ENCODE measurements around the gene PCMT1. TPM values are rescaled to one million over a fixed set of nuclear protein-coding genes. Genes with fewer than 3 reads are reported as not detected.
A peak's percentile ranks its signal among the peaks of the same experiment; 100 is the strongest.
"Not testable (repeated sequence)": the region's sequence is repeated elsewhere in the genome, so short reads cannot be mapped to it uniquely, and the experiment has no call there.

PCMT1 gene
- total RNA-seq, 1 donor from 2014 or later: 165 TPM

DNA sequence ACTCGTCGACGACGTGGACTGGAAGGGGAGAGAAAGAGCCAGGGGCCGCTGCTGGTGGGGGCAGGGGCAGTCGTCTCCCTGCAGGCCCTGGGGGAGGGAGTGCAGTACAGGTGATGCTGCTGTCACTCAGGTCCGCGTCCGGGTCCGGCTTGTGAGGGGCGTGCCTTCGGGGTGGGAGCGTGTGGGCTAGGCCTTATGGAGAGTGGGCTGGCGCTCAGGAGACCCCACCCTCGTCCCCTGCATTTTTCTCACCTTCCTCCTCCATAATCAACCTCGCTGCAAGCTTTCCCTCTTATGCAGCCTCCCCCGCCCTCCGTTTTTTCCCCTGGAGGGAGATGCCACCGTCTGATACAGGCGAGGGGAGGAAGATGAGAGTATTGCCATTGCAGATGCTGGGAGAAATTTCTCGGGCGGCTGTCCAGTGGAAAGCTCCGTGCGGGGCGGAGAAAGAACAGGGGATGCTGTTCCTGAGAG is 632 bp downstream of the PCMT1 start:
- peak; percentile 74 for DNase-seq

DNA sequence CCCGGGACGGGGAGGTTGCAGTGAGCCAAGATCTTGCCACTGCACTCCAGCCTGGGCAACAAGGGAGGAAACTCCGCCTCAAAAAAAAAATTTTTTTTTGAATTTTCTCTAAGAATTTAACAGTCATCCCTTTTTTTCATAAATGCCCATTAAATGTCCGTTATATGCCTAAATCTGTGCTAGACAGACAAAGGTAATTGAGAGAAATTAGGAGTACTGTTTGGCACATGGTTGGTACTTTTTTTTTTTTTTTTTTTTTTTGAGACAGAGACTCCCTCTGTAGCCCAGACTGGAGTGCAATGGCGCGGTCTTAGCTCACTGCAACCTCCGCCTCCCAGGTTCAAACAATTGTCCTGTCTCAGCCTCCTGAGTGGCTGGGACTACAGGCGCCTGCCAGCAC is 1.7 kb downstream of the PCMT1 start:
- no peak for DNase-seq

DNA sequence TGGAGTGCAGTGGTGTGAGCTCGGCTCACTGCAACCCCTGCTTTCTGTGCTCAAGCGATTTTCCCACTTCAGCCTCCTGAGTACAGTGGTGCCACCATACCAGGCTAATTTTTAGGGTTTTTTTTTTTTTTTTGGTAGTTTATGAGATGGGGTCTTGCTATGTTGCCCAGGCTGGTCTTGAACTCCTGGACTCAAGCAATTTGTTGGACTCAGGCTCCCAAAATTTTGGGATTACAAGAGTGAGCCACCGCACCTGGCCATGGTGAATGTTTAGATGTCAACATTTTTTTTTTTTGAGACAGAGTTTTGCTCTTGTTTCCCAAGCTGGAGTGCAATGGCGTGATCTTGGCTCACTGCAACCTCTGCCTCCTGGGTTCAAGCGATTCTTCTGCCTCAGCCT is 2.4 kb downstream of the PCMT1 start:
- DNase-seq: not testable (repeated sequence)

DNA sequence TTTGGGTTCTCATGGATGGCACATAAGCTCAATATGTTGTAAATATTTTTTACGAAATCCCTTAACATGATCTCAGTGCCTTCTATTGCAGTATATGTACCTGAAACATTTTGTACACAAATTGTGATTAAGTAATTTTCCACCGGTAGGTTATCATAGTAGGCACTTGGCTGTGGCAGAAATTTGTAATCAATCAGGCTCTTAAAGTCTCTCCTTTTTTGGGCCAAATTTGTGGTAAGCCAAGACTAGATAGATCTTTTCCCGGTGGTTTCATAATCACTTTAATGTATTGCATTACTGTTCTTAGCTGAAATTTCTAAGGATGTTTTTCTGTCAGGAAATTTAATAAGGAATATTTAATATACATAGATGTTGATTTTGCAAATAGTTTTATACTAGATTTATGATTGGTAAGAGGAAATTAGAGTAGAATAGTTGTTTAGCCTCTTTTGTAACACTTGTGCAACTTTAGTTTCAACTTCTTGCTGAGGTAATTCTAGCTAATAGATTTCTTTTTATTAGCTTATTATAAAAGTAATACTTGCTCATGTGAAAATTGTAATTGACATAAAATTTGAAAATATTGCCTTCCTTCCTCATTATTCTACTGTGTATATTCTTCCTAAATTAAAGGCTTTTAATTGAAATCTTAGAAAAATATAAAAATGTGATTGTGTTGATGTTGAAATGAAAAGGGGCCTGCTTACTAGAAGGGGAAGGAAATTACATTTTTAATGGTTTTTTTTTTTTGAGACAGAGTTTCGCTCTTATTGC is 3.2 kb downstream of the PCMT1 start:
- DNase-seq: no peak

DNA sequence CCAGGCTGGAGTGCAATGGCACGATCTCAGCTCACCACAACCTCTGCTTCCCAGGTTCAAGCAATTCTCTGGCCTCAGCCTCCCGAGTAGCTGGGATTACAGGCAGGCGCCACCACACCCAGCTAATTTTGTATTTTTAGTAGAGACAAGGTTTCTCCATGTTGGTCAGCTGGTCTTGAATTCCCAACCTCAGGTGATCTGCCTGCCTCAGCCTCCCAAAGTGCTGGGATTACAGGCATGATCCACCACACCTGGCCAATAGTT is 3.8 kb downstream of the PCMT1 start:
- DNase-seq: not testable (repeated sequence)

DNA sequence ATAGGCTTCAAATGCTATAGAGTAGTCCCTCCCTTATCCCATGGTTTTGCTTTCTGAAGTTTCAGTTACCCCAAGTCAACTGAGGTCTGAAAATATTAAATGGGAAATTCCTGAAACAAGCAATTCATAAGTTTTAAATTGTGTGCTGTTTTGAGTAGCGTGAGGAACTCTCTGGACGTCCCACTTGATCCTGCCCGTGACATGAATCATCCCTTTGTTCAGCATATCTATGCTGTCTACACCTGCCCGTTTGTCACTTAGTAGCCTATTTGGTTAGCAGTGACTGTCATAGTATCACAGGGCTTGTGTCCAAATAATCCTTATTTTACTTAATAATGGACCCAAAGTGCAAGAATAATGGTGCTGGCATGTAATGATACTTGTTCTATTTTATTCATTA is 5.0 kb downstream of the PCMT1 start:
- no peak for DNase-seq

DNA sequence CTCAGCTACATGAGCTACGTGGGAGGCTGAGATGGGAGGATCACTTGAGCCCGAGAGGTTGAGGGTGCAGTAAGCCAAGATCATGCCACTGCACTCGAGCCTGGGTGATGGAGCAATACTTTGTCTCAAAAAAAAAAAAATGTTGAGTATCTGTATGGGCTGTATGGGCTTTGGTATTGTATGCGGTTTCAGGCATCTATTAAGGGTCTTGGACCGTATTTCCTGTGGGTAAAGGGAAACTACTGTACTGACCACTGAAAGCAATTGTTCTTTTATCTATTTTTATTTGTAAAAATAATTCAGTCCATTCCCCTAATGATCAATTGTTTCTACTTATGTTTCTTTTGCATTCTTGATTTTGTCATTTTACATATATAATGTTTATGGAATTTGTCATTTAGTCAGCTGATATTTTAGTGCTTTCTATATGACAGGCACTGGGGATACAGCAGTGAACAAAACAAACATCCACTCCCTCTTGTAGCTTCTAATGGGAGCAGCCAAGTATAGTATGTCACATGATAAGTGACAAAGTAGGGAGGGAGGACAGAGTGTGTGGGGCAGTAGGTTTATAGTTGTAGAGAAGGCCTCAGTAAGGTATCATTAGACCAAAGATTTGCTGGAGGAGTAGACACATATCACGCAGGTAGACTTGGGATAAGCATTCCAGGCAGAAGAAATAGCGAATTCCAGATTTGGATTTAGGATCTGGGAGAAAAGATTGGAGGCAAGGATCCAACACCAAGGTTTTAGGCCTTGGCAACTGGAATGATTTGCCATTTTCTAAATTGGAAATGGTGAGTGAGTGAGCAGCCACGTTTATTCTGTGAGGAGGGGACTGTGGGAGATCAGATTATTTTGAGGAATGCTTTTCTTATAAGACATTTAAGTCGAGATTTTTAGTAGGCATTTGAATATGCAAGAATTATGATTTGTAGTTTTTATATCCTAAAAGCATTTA is 6.0 kb downstream of the PCMT1 start:
- DNase-seq: peak; percentile 7

DNA sequence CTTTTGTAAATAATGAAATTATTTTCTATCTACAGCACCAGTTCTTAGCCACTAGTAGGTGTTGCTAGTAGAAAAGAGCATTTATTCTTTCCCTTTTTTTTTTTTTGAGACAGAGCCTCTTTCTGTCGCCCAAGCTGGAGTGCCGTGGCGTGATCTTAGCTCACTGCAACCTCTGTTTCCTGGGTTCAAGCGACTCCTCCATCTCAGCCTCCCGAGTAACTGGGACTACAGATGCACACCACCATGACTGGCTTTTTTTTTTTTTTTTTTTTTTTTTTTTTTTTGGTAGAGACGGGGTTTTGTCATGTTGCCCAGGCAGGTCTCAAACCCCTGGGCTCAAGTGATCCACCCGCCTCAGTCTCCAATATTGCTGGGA is 6.7 kb downstream of the PCMT1 start:
- no peak for DNase-seq

DNA sequence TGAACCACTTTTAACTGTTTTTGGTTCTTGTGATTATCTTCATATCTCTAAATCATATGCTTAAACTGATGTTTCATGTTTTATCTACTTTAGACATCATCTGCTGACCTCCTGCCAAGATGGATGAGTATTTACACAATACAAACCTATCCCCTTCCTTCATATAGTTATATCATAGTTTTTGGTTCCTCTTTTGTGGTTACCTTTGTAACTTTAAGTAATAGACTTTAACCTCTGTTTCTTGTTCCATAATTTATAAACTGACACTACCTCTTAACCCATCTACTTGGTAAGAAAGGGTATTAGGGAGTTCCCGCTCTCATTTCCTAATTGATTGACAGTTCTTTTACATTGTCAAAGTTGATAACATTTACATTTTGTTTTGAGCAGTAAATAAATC is 11.9 kb downstream of the PCMT1 start:
- DNase-seq: no peak

DNA sequence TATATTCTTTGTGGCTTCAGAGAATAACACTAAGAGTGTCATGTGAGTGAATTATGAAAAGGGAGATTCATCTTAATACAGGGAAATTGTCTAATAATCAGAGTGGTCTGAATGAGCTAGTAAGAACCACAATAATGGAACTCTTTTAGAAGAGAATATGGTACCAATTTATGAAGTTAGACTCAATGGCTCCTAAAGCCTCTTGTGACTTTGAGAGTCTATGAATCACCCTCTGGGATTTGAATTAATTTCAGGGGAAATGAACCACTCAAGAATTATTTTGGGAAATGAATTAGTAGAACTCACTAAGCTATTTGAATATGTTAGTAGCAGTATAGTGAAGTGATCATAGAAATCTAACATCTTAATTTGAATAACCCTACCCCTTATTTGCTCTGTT is 14.3 kb downstream of the PCMT1 start:
- DNase-seq: no peak

DNA sequence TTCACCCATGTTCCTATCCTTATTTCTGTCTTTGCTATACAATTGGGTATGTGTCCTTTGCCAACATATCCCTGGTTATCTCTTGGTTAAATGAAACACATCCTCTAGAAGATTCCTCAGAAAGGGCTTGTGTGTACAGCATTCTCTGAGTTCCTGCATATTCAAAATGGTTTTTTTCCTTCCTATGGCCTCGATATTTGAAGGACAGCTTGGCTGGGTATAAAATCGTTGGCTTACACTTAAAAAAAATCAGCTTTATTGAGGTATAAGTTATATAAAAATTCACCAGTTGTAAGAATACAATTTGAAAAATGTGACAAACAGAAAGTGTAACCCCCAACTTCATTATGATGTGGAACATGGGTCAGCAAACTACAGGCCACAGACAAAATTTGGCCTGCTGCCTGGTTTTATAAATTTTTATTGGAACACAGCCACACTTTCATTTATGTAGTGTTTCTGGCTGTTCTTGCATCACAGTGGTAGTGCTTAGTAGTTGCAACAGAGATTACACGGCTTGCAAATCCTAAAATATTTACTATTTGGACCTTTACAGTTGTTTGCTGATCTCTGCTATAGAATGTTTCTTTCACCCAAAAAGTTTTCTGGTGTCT is 16.7 kb downstream of the PCMT1 start:
- DNase-seq: no peak

DNA sequence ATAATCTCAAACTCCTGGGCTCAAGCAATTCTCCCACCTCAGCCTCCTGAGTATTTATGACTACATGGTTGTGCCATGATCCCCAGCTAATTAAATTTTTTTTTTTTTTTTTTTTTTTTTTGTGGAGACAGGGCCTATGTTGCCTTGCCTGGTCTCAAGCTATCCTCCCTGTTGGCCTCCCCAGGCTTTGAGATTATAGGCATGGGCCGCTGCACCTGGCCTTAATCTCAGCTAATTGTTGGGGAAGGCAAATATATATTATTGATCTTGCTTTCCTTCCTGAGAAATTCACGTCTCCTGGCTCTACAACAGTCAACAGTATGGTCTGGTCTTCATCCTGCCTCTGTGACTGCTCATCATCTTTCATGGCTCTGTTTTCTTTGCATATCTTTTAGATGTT is 20.1 kb downstream of the PCMT1 start:
- DNase-seq: no peak

DNA sequence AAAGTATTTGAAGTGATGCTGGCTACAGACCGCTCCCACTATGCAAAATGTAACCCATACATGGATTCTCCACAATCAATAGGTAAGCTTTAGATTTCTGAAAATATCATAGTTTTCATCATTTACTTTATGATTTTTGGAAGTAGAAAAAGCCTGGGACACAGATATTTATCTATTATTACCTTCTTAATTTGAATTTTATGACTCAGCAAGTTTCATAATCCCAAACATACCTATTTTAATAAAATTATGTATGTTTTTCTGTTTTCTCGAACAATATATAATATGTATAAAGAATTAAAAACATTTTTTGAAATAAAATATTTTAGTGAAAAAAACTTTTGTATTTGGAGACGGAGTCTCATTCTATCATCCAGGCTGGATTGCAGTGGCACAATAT is 21.6 kb downstream of the PCMT1 start:
- DNase-seq: no peak

DNA sequence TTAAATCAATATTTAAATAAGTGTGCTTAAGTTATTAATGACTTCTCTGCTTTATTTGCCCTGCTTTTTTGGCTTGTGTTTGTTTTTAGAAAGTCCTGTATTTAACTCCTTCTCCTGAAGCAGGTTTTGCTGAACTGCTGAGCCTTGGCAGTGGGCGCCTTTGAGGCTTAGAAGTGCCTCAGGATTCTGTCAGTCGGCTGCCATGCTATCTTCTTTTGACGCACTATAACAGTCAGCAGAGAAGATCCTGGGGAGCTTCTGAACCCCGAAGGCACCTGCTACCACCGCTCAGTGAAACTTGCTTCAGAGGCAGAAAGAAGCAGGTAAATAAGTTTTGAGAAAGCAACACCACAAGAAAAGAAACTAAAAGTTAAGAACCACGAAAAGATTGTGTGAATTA is 22.4 kb downstream of the PCMT1 start:
- peak; percentile 5 for DNase-seq

DNA sequence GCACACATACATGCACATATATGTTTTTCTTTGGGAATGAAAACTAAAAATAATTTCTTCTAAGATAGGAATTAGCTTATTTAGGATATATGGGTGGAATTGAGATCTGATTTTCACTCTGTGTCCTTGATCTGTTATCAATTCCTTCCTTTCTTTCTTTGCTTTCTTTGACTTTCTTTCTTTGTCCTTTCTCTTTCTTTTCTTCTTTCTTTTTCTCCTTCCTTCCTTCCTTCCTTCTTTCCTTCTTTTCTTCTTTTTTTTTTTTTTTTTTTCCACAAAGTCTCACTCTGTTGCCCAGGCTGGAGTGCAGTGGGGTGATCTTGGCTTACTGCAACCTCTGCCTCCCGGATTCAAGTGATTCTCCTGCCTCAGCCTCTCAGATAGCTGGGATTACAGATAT is 28.1 kb downstream of the PCMT1 start:
- no peak for DNase-seq

DNA sequence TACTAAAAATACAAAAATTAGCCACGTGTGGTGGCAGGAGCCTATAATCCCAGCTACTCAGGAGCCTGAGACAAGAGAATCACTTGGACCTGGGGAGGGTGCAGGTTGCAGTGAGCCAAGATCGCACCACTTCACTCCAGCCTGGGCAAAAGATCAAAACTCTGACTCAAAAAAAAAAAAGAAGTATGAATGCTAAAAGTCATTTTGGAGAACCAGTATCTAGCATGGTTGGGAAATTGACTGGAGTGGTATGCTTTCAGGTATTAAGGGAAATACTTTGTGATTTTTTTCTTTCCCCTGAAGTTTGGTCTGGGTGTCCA is 30.1 kb downstream of the PCMT1 start:
- no peak for DNase-seq

DNA sequence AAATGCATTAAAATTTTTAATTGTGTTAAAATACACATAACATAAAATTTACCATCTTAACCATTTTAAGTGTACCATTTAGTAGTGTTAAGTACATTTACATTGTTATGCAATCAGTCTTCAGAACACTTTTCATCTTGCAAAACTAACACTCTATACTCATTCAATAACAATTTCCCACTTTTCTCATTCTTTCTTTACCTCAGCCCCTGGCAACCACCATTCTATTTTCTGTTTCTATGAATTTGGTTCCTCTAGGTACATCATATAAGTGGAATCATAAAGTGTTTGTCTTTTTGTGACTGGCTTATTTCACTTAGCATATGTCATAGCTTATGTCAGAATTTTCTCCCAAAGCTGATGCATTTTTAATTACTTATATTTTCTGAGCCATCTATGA is 32.2 kb downstream of the PCMT1 start:
- no peak for DNase-seq

DNA sequence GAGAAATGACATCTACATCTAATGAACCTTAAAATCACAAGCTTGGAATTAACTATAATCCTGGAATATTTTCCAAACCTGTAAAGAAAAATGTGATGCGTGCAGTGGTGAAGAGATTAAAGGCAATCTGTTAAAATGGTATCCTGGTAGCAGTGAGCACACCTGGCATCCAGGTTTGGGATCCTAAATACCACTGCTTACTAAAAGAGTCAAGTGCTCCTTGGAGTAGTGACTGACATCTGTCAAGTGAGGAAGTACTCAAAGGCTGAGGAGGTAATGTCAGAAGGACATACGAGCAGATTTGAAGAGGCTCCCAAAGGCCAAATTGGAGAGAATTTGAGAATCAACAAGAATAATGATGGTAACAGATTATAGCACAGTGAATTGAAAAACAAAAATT is 32.8 kb downstream of the PCMT1 start:
- DNase-seq: no peak

DNA sequence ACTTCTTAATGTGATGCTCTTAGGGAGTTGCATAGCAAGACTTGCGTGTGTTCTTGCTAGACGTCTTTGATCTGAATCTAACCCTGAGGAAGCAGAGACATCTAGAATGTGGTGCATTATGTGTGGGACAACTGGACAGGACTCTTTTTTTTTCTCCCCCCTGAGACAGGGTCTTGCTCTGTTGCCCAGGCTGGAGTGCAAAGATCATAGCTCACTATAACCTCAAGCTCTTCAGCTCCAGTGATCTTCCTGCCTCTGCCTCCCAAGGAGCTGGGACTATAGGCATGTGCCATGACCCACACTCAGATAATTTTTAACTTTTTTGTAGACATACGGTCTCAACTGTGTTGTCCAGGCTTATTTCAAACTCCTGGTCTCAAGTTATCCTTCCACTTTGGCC is 34.0 kb downstream of the PCMT1 start:
- no peak for DNase-seq

DNA sequence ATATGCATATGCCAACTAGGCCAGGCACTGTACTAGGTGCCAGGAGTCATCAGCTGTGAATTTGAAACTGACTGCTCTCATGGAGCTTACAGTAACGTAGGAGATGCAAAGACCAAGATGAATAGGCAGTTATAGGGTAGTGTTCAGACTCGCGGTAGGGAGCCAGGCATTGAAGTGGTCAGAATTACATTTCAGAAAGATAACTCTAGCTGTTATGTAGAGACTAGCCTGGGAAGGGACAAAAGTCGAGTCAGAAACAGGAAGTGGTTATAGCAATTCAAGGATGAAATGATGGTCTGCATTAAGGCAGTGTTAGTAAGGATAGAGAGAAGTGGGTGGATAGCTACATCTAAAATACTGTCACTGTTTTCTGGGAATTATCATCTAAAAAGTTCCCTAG is 56.6 kb downstream of the PCMT1 start:
- no peak for DNase-seq

DNA sequence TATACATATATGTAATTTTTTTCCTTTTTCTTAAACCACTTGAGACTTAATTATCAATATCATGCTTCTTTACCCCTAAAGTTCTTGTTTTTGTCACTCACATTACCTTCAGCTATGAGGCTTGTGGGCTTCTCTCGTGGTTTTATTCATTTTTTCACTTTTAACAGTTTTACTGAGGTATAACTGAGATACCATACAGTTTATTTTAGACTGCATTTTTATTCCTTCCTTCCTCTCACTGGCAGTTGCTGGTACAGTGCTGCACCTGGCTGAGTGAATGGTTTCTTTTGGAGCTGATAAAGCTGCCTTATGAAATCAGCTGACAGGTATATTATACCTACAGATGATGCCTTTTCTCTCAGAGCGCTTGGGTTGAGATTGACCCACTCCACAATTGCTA is 60.3 kb downstream of the PCMT1 start:
- no peak for DNase-seq

DNA sequence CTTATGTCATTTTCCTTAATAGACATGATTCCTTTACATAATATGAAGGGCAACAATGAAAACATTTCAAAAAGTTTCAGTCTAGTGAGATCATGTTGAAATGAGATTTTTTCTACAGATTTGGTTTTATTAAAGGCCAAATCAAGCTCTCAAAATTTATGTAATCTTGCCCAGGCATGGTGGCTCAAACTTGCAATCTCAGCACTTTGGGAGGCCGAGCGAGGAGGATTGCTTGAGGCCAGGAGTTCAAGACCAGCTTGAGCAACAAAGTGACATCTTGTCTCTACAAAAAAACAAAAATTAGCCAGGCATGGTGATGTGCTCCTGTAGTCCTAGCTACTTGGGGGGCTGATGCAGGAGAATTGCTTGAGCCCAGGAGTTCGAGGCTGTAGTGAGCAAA is 63.8 kb downstream of the PCMT1 start:
- DNase-seq: no peak

DNA sequence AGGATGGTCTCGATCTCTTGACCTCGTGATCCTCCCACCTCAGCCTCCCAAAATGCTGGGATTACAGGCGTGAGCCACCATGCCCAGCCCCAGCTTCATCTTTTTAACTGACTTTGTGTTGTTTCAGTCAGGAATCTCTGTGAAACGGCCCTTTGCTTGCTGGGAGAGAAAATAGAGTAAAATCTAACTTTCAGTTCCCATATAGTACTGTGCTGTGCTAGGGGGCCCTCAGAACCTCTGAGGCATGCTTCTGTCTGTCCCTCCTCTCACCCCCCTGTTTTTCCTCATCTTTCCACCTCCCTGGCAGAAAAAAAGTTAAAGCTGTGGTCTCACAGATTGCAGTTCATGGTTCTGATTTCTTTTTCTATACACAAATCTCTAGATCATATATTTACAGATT is 66.2 kb downstream of the PCMT1 start:
- DNase-seq: no peak

DNA sequence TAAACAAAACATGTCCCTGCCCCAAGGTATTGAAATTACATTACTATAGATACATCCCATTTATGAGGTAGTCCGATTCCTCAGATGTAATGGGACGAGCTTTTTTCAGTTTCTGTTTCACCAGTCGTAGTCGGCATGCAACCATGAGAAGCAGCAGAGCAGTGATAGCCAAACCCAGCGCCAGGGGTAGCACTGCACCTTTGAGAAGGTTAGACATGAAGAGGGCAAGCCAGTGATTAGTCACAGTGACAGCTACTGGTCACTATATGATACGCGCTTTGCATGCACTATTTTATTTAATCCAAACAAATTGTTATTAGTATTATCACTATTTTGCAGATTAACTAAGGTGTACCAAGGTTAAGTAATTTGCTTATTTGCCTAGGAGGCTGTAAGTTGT is 71.0 kb downstream of the PCMT1 start:
- DNase-seq: no peak

Data from tongue (tissue), 2 donors.